ENCODE measurements around the gene CIP2A. TPM values are rescaled to one million over a fixed set of nuclear protein-coding genes. Genes with fewer than 3 reads are reported as not detected.

The CIP2A gene
- total RNA-seq, 1 experiment from 2014 or later: 34.2 TPM

GRCh38 chr3:108512671-108513070 is 76.6 kb downstream of the CIP2A start:
- Histone ChIP-seq H3K79me1 (ENCODE audit: insufficient read depth, low read depth, low read length, poor library complexity, severe bottlenecking) (no peaks in the 10 kb centered on the region), H3K18ac (ENCODE audit: insufficient read length, low read depth, low read length) (no peak overlapping the region), H3K23ac (ENCODE audit: insufficient read length, low read depth, low read length) (no peak overlapping the region), H3K27ac (ENCODE audit: insufficient read length, low read depth, low read length) (no peak overlapping the region), H2BK5ac (ENCODE audit: insufficient read length, low read length) (no peak overlapping the region), H3K27me3 (ENCODE audit: insufficient read depth, low read length) (no peaks in the 10 kb centered on the region), H3K56ac (ENCODE audit: insufficient read length, low read depth, low read length) (no peak overlapping the region), H2BK12ac (ENCODE audit: insufficient read length, low read depth, low read length) (no peak overlapping the region), H3K9me3 (ENCODE audit: control insufficient read depth, low read depth, low read length) (no peaks in the 10 kb centered on the region), H2BK15ac (ENCODE audit: low read depth, low read length) (no peak overlapping the region), H3K79me2 (ENCODE audit: insufficient read depth, low read length) (no peaks in the 10 kb centered on the region), H3K23me2 (ENCODE audit: insufficient read length, low read depth, low read length, poor library complexity, severe bottlenecking) (no peaks in the 10 kb centered on the region), H3K14ac (ENCODE audit: insufficient read depth, low read length) (no peak overlapping the region), H2BK120ac (ENCODE audit: low read depth, low read length, poor library complexity, severe bottlenecking) (no peak overlapping the region), H3T11ph (ENCODE audit: low read length) (no peak overlapping the region), H2AK5ac (ENCODE audit: insufficient read length, low read length) (no peak overlapping the region), H4K5ac (ENCODE audit: insufficient read length, low read depth, low read length) (no peak overlapping the region), H2BK20ac (ENCODE audit: low read depth, low read length, poor library complexity, severe bottlenecking) (no peak overlapping the region), H4K8ac (replicated peaks; ENCODE audit: insufficient read length, low read depth, low read length) (no peak overlapping the region), H2AFZ (ENCODE audit: low read length) (no peak overlapping the region), H3K9ac (ENCODE audit: extremely low read depth, insufficient read length, low read length) (no peak overlapping the region), H4K91ac (ENCODE audit: insufficient read length, low read depth, low read length) (no peak overlapping the region), H3K4me1 (ENCODE audit: insufficient read depth, low read length) (no peaks in the 10 kb centered on the region; the same call in 1 of the 2 replicates), H3K4me2 (ENCODE audit: insufficient read depth, insufficient read length, low read length) (no peak overlapping the region), H3K4ac (ENCODE audit: low read depth, low read length) (no peak overlapping the region), H4K20me1 (ENCODE audit: control insufficient read depth, insufficient read depth, insufficient read length) (no peaks in the 10 kb centered on the region)
- TF ChIP-seq, protein P1, sequence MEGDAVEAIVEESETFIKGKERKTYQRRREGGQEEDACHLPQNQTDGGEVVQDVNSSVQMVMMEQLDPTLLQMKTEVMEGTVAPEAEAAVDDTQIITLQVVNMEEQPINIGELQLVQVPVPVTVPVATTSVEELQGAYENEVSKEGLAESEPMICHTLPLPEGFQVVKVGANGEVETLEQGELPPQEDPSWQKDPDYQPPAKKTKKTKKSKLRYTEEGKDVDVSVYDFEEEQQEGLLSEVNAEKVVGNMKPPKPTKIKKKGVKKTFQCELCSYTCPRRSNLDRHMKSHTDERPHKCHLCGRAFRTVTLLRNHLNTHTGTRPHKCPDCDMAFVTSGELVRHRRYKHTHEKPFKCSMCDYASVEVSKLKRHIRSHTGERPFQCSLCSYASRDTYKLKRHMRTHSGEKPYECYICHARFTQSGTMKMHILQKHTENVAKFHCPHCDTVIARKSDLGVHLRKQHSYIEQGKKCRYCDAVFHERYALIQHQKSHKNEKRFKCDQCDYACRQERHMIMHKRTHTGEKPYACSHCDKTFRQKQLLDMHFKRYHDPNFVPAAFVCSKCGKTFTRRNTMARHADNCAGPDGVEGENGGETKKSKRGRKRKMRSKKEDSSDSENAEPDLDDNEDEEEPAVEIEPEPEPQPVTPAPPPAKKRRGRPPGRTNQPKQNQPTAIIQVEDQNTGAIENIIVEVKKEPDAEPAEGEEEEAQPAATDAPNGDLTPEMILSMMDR (conservative IDR thresholded peaks at IDR 0.05): no peak
- Mint-ChIP-seq H3K4me3 (no peak overlapping the region), H3K4me1 (peaks cover 9 to 12% of the 10 kb centered on the region in 2 experiments), H3K9me3 (no peaks in the 10 kb centered on the region), H3K36me3 (ENCODE audit: insufficient read depth in 1 of 3, low read depth in 3 of 3) (no peaks in the 10 kb centered on the region), H3K27me3 (ENCODE audit: low read depth) (no peaks in the 10 kb centered on the region), H3K27ac (no peak overlapping the region; a peak in 1 of 7 replicates)
- no CpG with 5 or more reads among the region's 2 CpGs for WGBS (ENCODE audit: extremely low coverage, insufficient read length, low lambda C conversion rate)
- no peak for DNase-seq
